Endodermal cell (in vitro differentiated cells): ENCODE results near the gene TUT4. TPM values are rescaled to one million over a fixed set of nuclear protein-coding genes. Genes with fewer than 3 reads are reported as not detected.

Experiments used
- DNase-seq: peaks from one replicate; pipeline ENCODE4 v3.0.0-alpha.2; 2017
- H3K27ac ChIP-seq: 2 replicates; pipeline ENCODE4 v1.5.1; 2013; ENCODE audit warnings: mild to moderate bottlenecking, low read depth, low read length, moderate library complexity
- H3K27me3 ChIP-seq: 2 replicates; pipeline ENCODE4 v1.6.1; 2013; ENCODE audit warnings: mild to moderate bottlenecking, low read length, moderate library complexity; ENCODE audit not compliant: insufficient read depth, control insufficient read depth, poor library complexity, severe bottlenecking
- H3K36me3 ChIP-seq: 2 replicates; pipeline ENCODE4 v1.7.0; 2013; ENCODE audit warnings: mild to moderate bottlenecking, low read length, moderate library complexity; ENCODE audit not compliant: control insufficient read depth, insufficient read depth
- H3K4me1 ChIP-seq: one replicate; pipeline ENCODE4 v1.7.0; 2013; ENCODE audit warnings: low read length; ENCODE audit not compliant: control insufficient read depth, insufficient read depth
- H3K4me3 ChIP-seq: 2 replicates; pipeline ENCODE4 v1.5.1; 2013; ENCODE audit warnings: mild to moderate bottlenecking, low read length, moderate library complexity
- H3K9ac ChIP-seq: 2 replicates; pipeline ENCODE4 v1.6.1; 2013; ENCODE audit warnings: mild to moderate bottlenecking, low read length, moderate library complexity; ENCODE audit not compliant: poor library complexity, severe bottlenecking; ENCODE audit errors: extremely low read depth
- H3K9me3 ChIP-seq: 2 replicates; pipeline ENCODE4 v1.6.1; 2013; ENCODE audit warnings: mild to moderate bottlenecking, low read length, moderate library complexity; ENCODE audit not compliant: control insufficient read depth
- H3K27ac Mint-ChIP-seq: 2 replicates; pipeline ENCODE4 v1.8.0; 2020; ENCODE audit warnings: mixed read lengths
- H3K27me3 Mint-ChIP-seq: 2 replicates; pipeline ENCODE4 v1.8.0; 2021; ENCODE audit warnings: mild to moderate bottlenecking, mixed read lengths; ENCODE audit not compliant: insufficient read depth
- H3K36me3 Mint-ChIP-seq: 2 replicates; pipeline ENCODE4 v1.8.0; 2020; ENCODE audit warnings: low read depth, mixed read lengths
- H3K4me1 Mint-ChIP-seq: 2 replicates; pipeline ENCODE4 v1.8.0; 2020; ENCODE audit warnings: mixed read lengths
- H3K4me3 Mint-ChIP-seq: 2 replicates; pipeline ENCODE4 v1.8.0; 2020; ENCODE audit warnings: mild to moderate bottlenecking, moderate library complexity, mixed read lengths
- H3K9me3 Mint-ChIP-seq: 2 replicates; pipeline ENCODE4 v1.8.0; 2020; ENCODE audit warnings: mild to moderate bottlenecking, mixed read lengths
- WGBS, 2 experiments: methylation state at CpG; one replicate each; pipeline versions ENCODE4 v1.1.5 to v1.1.7; 2013; ENCODE audit warnings: missing lambda C conversion rate in 2 of 2, mixed read lengths in 1 of 2; ENCODE audit not compliant: insufficient coverage in 1 of 2, insufficient read length in 1 of 2; 5-methylcytosine and 5-hydroxymethylcytosine counted together
- total RNA-seq, 2 donors: library from RNA; stranded (reverse); fragmentation: NEBNext Ultra II Directional in 1 of 2; extraction: Animal tissue kit (Norgen Biotek cat#: 25700) in 1 of 2; gene quantifications; 2 replicates in 1 of 2; 3 replicates in 1 of 2; pipeline ENCODE4 v1.2.1, GENCODE V29; 2021
- TF ChIP-seq, protein P1 (sequence below): fragments of 200-600 bp; sonication (generic); conservative IDR thresholded peaks from 2 replicates; pipeline ENCODE4 v1.5.0; 2021; ENCODE audit warnings: antibody characterized with exemption, mild to moderate bottlenecking

The TUT4 gene
- total RNA-seq, 2 donors from 2014 or later, result 131 to 170 TPM

DNA sequence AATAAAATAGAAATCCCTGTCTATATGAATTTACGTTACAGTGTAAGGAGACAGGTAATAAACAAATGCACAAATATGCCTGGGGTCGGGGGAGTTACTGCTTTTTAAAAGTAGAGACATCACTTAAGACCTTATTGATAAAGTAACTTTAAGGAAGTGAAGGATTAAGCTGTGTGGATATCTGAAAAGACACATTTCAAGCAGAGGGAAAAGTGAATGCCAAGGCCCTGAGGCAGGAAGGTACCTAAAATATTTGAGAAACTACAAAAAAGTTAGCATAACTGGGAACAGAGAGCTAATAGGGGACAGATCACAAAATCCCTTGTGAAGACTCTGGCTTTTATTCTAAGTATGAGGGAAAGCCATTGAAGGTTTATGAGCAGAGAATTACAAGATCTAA lies 41.5 kb downstream of the TUT4 start:
- Histone ChIP-seq H3K27me3 (no peaks in the 10 kb centered on the region), H3K9me3 (no peaks in the 10 kb centered on the region)

DNA sequence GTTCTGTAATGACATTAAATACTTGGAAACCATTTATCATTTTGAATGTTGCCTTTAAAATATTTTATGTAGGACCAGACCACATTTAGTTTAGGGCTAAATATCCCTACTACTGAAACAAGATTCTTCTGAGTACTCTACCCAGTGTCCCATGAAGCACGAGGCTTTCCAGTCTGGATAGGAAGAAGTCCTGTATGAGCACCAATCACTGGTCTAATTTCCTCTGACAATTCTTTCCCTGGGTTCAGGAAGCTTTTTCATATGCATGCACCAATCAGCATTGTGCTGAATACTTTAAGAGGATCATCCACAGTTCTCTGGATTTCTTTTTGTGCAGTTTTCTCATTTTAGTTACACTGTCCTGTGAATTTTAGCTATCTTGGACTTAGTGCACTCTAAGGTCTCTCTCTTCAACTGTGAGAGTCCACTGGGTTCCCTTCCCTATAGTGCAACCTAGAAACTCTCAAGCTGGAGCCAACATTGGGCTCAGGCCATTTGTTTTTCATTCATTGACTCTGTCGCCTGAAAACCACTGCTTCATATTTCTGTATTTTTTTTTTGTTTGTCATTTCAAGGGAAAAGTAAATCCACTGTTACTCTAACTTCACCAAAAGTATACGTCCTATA lies 45.9 kb downstream of the TUT4 start:
- TF ChIP-seq, protein P1, sequence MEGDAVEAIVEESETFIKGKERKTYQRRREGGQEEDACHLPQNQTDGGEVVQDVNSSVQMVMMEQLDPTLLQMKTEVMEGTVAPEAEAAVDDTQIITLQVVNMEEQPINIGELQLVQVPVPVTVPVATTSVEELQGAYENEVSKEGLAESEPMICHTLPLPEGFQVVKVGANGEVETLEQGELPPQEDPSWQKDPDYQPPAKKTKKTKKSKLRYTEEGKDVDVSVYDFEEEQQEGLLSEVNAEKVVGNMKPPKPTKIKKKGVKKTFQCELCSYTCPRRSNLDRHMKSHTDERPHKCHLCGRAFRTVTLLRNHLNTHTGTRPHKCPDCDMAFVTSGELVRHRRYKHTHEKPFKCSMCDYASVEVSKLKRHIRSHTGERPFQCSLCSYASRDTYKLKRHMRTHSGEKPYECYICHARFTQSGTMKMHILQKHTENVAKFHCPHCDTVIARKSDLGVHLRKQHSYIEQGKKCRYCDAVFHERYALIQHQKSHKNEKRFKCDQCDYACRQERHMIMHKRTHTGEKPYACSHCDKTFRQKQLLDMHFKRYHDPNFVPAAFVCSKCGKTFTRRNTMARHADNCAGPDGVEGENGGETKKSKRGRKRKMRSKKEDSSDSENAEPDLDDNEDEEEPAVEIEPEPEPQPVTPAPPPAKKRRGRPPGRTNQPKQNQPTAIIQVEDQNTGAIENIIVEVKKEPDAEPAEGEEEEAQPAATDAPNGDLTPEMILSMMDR, result no peak
- no peak overlapping the region for H3K4me3 Mint-ChIP-seq
- DNase-seq, result no peak
- Histone ChIP-seq H3K27ac (no peak overlapping the region), H3K27me3 (no peaks in the 10 kb centered on the region), H3K4me3 (no peak overlapping the region), H3K9me3 (no peaks in the 10 kb centered on the region), H3K9ac (no peak overlapping the region), H3K36me3 (peaks cover 90% of the 10 kb centered on the region), H3K4me1 (no peaks in the 10 kb centered on the region)
- no peaks in the 10 kb centered on the region for H3K9me3 Mint-ChIP-seq
- WGBS, 2 experiments, result 60 to 87% methylated on average over 2 to 3 of the region's 3 CpGs
- H3K27ac Mint-ChIP-seq, result no peak overlapping the region
- H3K36me3 Mint-ChIP-seq, result peaks cover 44% of the 10 kb centered on the region
- H3K4me1 Mint-ChIP-seq, result peaks cover 2% of the 10 kb centered on the region
- H3K27me3 Mint-ChIP-seq, result no peaks in the 10 kb centered on the region

More for the DNA sequence above, 41.5 kb downstream of the TUT4 start:
- Mint-ChIP-seq H3K9me3 (no peaks in the 10 kb centered on the region), H3K4me1 (peaks cover 2% of the 10 kb centered on the region), H3K4me3 (no peak overlapping the region), H3K27ac (no peak overlapping the region), H3K36me3 (peaks cover 30% of the 10 kb centered on the region), H3K27me3 (no peaks in the 10 kb centered on the region)
- WGBS, 2 experiments, result 97 to 100% methylated on average over 2 of the region's 2 CpGs
- Histone ChIP-seq H3K4me3 (no peak overlapping the region), H3K4me1 (no peaks in the 10 kb centered on the region), H3K36me3 (peaks cover 92% of the 10 kb centered on the region), H3K9ac (no peak overlapping the region), H3K27ac (no peak overlapping the region)
- TF ChIP-seq, protein P1, result no peak
- no peak for DNase-seq

DNA sequence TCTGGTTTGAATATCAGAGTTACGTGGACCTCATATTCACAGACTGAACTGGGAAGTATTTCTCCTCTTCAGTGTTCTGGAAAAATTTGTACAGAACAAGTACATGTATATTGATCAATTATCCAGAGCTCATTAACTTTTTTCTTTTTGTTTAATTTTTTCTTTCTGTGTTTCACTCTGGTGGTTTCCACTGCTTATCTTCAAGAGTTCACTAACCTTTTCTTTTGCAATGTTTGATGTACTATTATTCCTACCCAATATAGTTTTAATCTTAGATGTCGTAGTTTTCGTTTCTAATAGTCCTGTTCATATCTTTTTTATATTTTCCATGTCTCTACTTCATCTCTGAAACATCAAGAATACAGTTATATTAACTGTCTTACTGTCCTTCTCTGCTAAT lies 46.5 kb downstream of the TUT4 start:
- no peak overlapping the region for H3K9ac ChIP-seq
- no peak overlapping the region for H3K27ac ChIP-seq
- Mint-ChIP-seq H3K4me1 (peaks cover 2% of the 10 kb centered on the region), H3K36me3 (peaks cover 47% of the 10 kb centered on the region), H3K27me3 (no peaks in the 10 kb centered on the region), H3K4me3 (no peak overlapping the region), H3K9me3 (no peaks in the 10 kb centered on the region), H3K27ac (no peak overlapping the region)
- no peaks in the 10 kb centered on the region for H3K9me3 ChIP-seq
- no peaks in the 10 kb centered on the region for H3K4me1 ChIP-seq
- 97 to 98% methylated on average over 3 of the region's 3 CpGs for WGBS, 2 experiments
- DNase-seq, result no peak
- H3K4me3 ChIP-seq, result no peak overlapping the region
- no peaks in the 10 kb centered on the region for H3K27me3 ChIP-seq
- TF ChIP-seq, protein P1, result no peak
- H3K36me3 ChIP-seq, result peaks cover 90% of the 10 kb centered on the region
